ENCODE data around the gene MTERF2.

MTERF2 gene, protein sequence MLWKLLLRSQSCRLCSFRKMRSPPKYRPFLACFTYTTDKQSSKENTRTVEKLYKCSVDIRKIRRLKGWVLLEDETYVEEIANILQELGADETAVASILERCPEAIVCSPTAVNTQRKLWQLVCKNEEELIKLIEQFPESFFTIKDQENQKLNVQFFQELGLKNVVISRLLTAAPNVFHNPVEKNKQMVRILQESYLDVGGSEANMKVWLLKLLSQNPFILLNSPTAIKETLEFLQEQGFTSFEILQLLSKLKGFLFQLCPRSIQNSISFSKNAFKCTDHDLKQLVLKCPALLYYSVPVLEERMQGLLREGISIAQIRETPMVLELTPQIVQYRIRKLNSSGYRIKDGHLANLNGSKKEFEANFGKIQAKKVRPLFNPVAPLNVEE

DNA sequence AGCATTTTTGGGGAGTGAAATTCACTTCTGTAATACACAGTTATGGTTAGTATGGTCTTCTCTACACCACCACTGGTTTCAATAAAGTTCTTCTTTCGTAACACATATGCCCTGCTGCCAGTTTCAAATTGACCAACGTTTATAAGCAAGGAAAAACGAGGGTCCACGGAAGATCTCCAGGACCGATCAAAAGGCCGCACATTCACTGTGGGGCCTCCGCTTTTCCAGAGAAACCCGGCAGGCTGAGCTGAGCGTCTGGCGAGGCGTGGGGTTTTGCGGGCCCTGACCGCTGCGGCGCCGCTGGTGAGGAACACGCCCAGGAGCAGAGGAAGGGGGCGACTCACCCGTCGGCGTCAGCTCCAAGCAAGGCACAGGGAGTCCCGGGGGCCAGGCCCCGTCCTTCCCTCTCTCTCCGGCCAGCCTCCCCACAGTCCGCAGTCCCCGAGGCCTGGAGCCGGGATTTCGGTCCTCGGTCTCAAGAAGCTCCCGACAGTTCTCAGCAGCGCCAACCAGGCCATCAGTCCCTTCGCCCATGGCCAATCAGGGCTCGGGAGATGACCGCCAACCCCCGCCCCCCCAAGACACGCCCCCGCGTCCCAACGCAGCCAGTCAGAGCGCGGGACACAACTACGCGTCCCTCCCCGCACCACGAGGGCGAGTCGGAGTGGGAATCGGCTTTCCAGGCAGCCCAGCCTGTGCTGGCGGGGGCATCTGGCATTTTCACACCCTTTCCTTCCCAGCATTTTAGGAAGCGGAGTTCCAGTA, at the start of gene MTERF2:
Gene MTERF2 (minus strand): TSS at position 522 of the 765 bp plus-strand sequence. CDS start 8,432 bp downstream, outside the sequence.
- POLR2A ChIA-PET: interaction anchor here (0.7 to 3.6 kb wide), 7 partner anchors 9 to 611 kb away, joined by 3 to 16 read pairs (median 3); partner anchors contain the start of gene TMEM263
- TF ChIP-seq, protein P1, sequence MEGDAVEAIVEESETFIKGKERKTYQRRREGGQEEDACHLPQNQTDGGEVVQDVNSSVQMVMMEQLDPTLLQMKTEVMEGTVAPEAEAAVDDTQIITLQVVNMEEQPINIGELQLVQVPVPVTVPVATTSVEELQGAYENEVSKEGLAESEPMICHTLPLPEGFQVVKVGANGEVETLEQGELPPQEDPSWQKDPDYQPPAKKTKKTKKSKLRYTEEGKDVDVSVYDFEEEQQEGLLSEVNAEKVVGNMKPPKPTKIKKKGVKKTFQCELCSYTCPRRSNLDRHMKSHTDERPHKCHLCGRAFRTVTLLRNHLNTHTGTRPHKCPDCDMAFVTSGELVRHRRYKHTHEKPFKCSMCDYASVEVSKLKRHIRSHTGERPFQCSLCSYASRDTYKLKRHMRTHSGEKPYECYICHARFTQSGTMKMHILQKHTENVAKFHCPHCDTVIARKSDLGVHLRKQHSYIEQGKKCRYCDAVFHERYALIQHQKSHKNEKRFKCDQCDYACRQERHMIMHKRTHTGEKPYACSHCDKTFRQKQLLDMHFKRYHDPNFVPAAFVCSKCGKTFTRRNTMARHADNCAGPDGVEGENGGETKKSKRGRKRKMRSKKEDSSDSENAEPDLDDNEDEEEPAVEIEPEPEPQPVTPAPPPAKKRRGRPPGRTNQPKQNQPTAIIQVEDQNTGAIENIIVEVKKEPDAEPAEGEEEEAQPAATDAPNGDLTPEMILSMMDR (IDR thresholded peaks at IDR 0.05; ENCODE audit: insufficient read depth, low read length, missing control alignments): no peak
- peak within 1 kb of the TSS; percentile 81 for H3K4me3 ChIP-seq (ENCODE audit: low read depth, low read length)
- peak; percentile 57 for DNase-seq (ENCODE audit: low read depth, low spot score)
- CTCF ChIA-PET: interaction anchor here (0.6 to 1.7 kb wide), 7 partner anchors 9 to 105 kb away, joined by 3 to 6 read pairs (median 3); no protein-coding TSS in a partner anchor

DNA sequence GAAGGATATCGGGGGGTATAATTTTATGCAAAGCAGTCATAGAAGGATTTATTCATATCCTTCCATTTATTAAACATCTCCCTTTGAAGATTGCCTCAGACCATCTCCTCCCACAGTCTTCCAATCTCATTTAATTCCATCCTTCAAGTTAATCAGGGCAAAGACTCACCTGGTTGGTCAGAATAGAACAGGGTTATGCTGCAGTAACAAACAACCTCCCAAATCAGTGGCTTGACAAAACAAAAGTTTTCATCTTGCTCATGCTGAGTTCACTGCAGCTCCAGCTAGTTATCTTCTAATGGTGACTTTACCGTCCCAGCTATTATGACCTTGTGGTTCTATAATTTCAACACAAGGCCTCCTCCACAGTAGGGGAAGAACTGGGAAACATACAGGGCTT, 48.8 kb upstream of the MTERF2 start:
- ChIA-PET POLR2A (no interaction called here), CTCF (interaction anchor here (1.1 kb wide), 1 partner anchor 41 kb away, joined by 3 read pairs; no protein-coding TSS in a partner anchor)
- DNase-seq (ENCODE audit: low read depth, low spot score): no peak
- TF ChIP-seq, protein P1 (IDR thresholded peaks at IDR 0.05; ENCODE audit: insufficient read depth, low read length, missing control alignments): no peak
- H3K4me3 ChIP-seq (ENCODE audit: low read depth, low read length): no peak overlapping the region

DNA sequence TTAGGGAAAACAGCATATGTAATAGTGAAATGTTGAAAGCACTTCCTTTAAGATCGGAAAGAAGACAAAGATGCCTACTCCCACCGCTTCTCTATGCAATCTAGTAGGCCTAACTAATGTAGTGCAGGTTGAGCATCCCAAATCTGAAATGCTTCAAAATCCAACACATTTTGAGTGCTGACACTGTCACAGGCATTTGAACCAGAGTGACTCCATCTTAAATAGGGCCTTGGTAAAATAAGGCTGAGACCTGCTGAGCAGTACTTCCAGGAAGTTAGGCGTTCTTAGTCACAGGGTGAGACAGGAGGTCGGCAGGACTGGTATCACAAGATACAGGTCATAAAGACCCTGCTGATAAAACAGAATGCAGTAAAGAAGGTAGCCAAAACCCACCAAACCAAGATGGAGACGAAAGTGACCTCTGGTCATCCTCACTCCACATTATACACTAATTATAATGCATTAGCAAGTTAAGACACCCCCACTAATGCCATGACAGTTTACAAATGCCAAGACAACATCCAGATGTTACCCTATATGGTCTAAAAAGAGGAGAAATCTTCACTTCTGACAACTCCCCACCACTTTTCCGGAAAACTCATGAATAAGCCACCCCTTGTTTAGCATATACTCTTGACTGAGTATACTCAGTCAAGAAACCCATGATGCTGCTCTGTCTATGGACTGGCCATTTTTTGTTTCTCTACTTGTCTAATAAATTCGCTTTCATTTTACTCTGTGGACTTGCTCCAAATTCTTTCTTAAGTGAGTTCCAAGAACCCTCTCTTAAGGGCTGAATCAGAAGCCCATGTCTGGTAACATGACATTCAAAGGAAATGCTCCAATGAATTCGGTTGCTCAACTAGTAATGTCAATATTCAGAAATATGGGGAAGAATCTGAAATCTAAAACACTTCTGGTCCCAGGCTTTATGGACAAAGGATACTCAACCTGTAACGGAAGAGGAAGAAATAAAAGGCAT, 47.1 kb upstream of the MTERF2 start:
- TF ChIP-seq, protein P1 (IDR thresholded peaks at IDR 0.05; ENCODE audit: insufficient read depth, low read length, missing control alignments): no peak
- no peak overlapping the region for H3K4me3 ChIP-seq (ENCODE audit: low read depth, low read length)
- ChIA-PET POLR2A (no interaction called here), CTCF (no interaction called here)
- DNase-seq (ENCODE audit: low read depth, low spot score): no peak

DNA sequence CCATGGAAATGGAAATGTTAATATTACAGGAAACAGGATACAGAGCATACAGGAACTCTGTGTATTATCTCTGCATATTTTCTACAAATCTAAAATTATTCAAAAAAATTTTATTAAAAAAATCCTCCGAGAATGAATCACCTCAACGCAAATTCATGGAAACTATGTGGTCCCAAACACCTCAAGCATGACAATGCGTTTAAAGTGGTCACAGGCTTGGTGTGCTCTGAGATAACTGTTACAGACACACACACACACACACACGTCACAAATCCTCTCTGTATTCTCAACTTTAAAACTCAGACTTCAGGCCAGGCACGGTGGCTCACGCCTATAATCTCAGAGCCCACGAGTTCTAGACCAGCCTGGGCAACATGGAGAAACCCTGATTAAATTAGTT, 45.3 kb upstream of the MTERF2 start:
- ChIA-PET POLR2A (no interaction called here), CTCF (no interaction called here)
- DNase-seq (ENCODE audit: low read depth, low spot score): no peak
- H3K4me3 ChIP-seq (ENCODE audit: low read depth, low read length): no peak overlapping the region
- TF ChIP-seq, protein P1 (IDR thresholded peaks at IDR 0.05; ENCODE audit: insufficient read depth, low read length, missing control alignments): no peak

DNA sequence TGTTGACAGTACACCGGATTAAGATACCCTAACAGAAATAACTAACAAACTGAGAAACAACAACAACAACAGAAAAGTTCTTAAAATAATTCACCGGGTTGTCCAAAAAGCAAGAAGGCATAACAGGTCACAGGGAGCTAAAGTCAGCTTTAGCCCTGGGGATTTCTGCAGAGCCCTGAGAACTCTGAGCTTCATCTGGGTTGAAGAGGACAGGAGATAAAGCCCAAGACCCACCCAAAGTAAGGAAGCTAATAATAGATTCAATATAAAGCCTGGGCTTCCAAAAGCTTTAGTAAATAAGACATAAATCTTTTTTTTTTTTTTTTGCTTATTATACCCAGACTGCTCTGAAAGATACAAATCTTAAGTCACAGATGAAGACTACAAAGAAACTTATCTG, 44.1 kb upstream of the MTERF2 start:
- CTCF ChIA-PET: interaction anchor here (1.1 kb wide), 1 partner anchor 11 kb away, joined by 4 read pairs; no protein-coding TSS in a partner anchor
- no peak for DNase-seq (ENCODE audit: low read depth, low spot score)
- POLR2A ChIA-PET: no interaction called here
- H3K4me3 ChIP-seq (ENCODE audit: low read depth, low read length): no peak overlapping the region
- TF ChIP-seq, protein P1 (IDR thresholded peaks at IDR 0.05; ENCODE audit: insufficient read depth, low read length, missing control alignments): no peak

All from AG04449 (cell line).